OCI-LY1 (cell line): ENCODE results near the gene DCC.

Experiments
- H2AFZ ChIP-seq: fragments of 200-600 bp; sonication (generic), shearing (Covaris generic); 2 replicates; pipeline ENCODE4 v1.6.0; 2014; ENCODE audit warnings: antibody characterized with exemption, mild to moderate bottlenecking, low read length
- H3F3A ChIP-seq: fragments of 200-600 bp; sonication (generic), shearing (Covaris generic); 2 replicates; pipeline ENCODE4 v1.6.0; 2014; ENCODE audit warnings: mild to moderate bottlenecking, antibody characterized with exemption, low read length, moderate library complexity; ENCODE audit not compliant: insufficient read depth
- H3K27ac ChIP-seq: fragments of 200-600 bp; sonication (generic); 2 replicates; pipeline ENCODE4 v1.5.1; 2014; ENCODE audit warnings: low read length, mixed run types, mild to moderate bottlenecking, low read depth; ENCODE audit not compliant: poor library complexity, severe bottlenecking
- H3K27me3 ChIP-seq: fragments of 200-600 bp; sonication (generic); 2 replicates; pipeline ENCODE4 v1.6.0; 2014; ENCODE audit warnings: antibody characterized with exemption, mild to moderate bottlenecking, low read length, moderate library complexity; ENCODE audit not compliant: insufficient read depth
- H3K36me3 ChIP-seq: fragments of 200-600 bp; sonication (generic); 2 replicates; pipeline ENCODE4 v1.6.1; 2014; ENCODE audit warnings: mild to moderate bottlenecking, antibody characterized with exemption, low read length, moderate library complexity, mixed read lengths; ENCODE audit not compliant: insufficient read depth
- H3K4me1 ChIP-seq: fragments of 200-600 bp; sonication (generic); 2 replicates; pipeline ENCODE4 v1.5.1; 2014; ENCODE audit warnings: mild to moderate bottlenecking, low read length, moderate library complexity; ENCODE audit not compliant: insufficient read depth, severe bottlenecking
- H3K4me2 ChIP-seq: fragments of 200-600 bp; sonication (generic), shearing (Covaris generic); 2 replicates; pipeline ENCODE4 v1.6.1; 2014; ENCODE audit warnings: low read length
- H3K4me3 ChIP-seq: fragments of 200-600 bp; sonication (generic); 2 replicates; pipeline ENCODE4 v1.5.1; 2014; ENCODE audit warnings: low read length, low read depth, mild to moderate bottlenecking, mixed read lengths; ENCODE audit not compliant: poor library complexity, severe bottlenecking
- H3K79me2 ChIP-seq: fragments of 200-600 bp; shearing (Covaris generic); 2 replicates; pipeline ENCODE4 v1.6.1; 2016; ENCODE audit warnings: mixed run types, low read length, mixed read lengths; ENCODE audit not compliant: insufficient read depth
- H3K9ac ChIP-seq: fragments of 200-600 bp; sonication (generic), shearing (Covaris generic); 2 replicates; pipeline ENCODE4 v1.6.1; 2014; ENCODE audit warnings: mild to moderate bottlenecking, low read length, mixed read lengths
- H3K9me2 ChIP-seq: fragments of 200-600 bp; sonication (generic), shearing (Covaris generic); 2 replicates; pipeline ENCODE4 v1.6.1; 2014; ENCODE audit warnings: low read depth, mild to moderate bottlenecking, low read length, mixed read lengths
- H3K9me3 ChIP-seq: fragments of 200-600 bp; shearing (Covaris generic); 2 replicates; pipeline ENCODE4 v1.6.1; 2014; ENCODE audit warnings: low read length, mixed read lengths
- H4K20me1 ChIP-seq: fragments of 200-600 bp; sonication (generic), shearing (Covaris generic); 2 replicates; pipeline ENCODE4 v1.6.0; 2016; ENCODE audit warnings: mild to moderate bottlenecking, low read length; ENCODE audit not compliant: insufficient read depth
- CTCF ChIP-seq: fragments of 200-600 bp; sonication (generic), shearing (Covaris generic); IDR thresholded peaks from 2 replicates; pipeline ENCODE4 v1.5.1; 2017; ENCODE audit warnings: mild to moderate bottlenecking, antibody characterized with exemption, low read length, moderate library complexity, mixed read lengths
- EZH2 ChIP-seq: fragments of 200-600 bp; sonication (generic), shearing (Covaris generic); IDR thresholded peaks from 2 replicates; pipeline ENCODE4 v1.8.0; 2017; ENCODE audit warnings: borderline replicate concordance, mixed run types, mild to moderate bottlenecking, antibody characterized with exemption, low read length, moderate library complexity, mixed read lengths

Gene DCC

GRCh38 chr18:53219853-53220252 lies 879.9 kb downstream of the DCC start:
- Histone ChIP-seq H3K4me1 (no peaks in the 10 kb centered on the region), H3K9me2 (no peaks in the 10 kb centered on the region), H3K27ac (no peak overlapping the region), H4K20me1 (no peaks in the 10 kb centered on the region), H3K4me3 (no peak overlapping the region), H3K79me2 (no peaks in the 10 kb centered on the region), H3K4me2 (no peak overlapping the region), H3K9me3 (no peaks in the 10 kb centered on the region), H3F3A (no peaks in the 10 kb centered on the region), H3K9ac (no peak overlapping the region), H2AFZ (no peak overlapping the region), H3K27me3 (no peaks in the 10 kb centered on the region), H3K36me3 (no peaks in the 10 kb centered on the region)
- TF ChIP-seq EZH2, result no peak
- TF ChIP-seq CTCF, result no peak

- Histone ChIP-seq H2AFZ (no peak overlapping the region), H3K4me1 (no peaks in the 10 kb centered on the region), H3K27me3 (no peaks in the 10 kb centered on the region), H3K9me3 (no peaks in the 10 kb centered on the region), H3K9ac (no peak overlapping the region), H3K4me3 (no peak overlapping the region), H3K27ac (no peak overlapping the region), H3K9me2 (no peaks in the 10 kb centered on the region), H3K36me3 (no peaks in the 10 kb centered on the region), H3K4me2 (no peak overlapping the region), H4K20me1 (no peaks in the 10 kb centered on the region), H3K79me2 (no peaks in the 10 kb centered on the region), H3F3A (no peaks in the 10 kb centered on the region)
- TF ChIP-seq CTCF (no peak), EZH2 (no peak)
Observed at GRCh38 chr18:53224128-53224778, 884.3 kb downstream of the DCC start.

- no peaks in the 10 kb centered on the region for H3K79me2 ChIP-seq
- H3K9me2 ChIP-seq, result no peaks in the 10 kb centered on the region
- no peak overlapping the region for H3K27ac ChIP-seq
- no peaks in the 10 kb centered on the region for H4K20me1 ChIP-seq
- no peak overlapping the region for H2AFZ ChIP-seq
- no peak overlapping the region for H3K4me3 ChIP-seq
- H3K9ac ChIP-seq, result no peak overlapping the region
- H3K27me3 ChIP-seq, result no peaks in the 10 kb centered on the region
- TF ChIP-seq CTCF, result no peak
- H3K9me3 ChIP-seq, result no peaks in the 10 kb centered on the region
- H3K36me3 ChIP-seq, result no peaks in the 10 kb centered on the region
- no peaks in the 10 kb centered on the region for H3K4me1 ChIP-seq
- no peak overlapping the region for H3K4me2 ChIP-seq
- H3F3A ChIP-seq, result no peaks in the 10 kb centered on the region
Observed at GRCh38 chr18:53225567-53226325, 885.7 kb downstream of the DCC start.
